ENCODE measurements around the gene ITFG1.

DNA sequence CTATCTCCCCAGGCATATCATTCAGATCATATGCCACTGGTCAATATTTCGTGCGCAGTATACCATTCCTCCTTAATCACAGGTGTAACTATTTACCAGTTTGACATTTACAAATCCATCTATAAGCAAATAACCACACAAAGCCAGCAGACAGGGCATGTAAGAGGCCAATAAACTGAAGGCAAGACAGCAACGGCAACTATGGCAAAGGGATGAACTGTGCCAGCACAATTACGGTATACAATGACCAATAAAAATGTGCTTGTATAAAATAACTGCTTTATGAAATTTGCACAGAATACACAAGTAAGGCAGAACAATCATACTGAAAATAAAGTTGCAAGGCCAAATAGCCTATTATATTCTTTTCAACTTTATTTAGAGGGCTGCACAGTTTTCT is 326.3 kb downstream of the ITFG1 start:
- no peak for TF ChIP-seq CTCF (IDR thresholded peaks at IDR 0.05)
- TF ChIP-seq POLR2A (IDR thresholded peaks at IDR 0.05): no peak
- no peak for TF ChIP-seq POLR2AphosphoS5 (IDR thresholded peaks at IDR 0.05)

Measured in suprapubic skin (tissue), 4 donors.